ENCODE data around the gene PLAU. TPM values are rescaled to one million over a fixed set of nuclear protein-coding genes. Genes with fewer than 3 reads are reported as not detected.
A peak's percentile ranks its signal among the peaks of the same experiment; 100 is the strongest.

The PLAU gene
- total and polyA plus RNA-seq, 7 donors: 3.8 to 18.2 (median 7.6) TPM

- intact Hi-C loops (cut with DNase I): no loop called here
- H3K27ac ChIP-seq: no peak overlapping the region
- no peaks in the 10 kb centered on the region for H3K9me3 ChIP-seq
- no peaks in the 10 kb centered on the region for H3K27me3 ChIP-seq (ENCODE audit: insufficient read depth in 3 of 3, low read length in 2 of 3)
- DNase-seq (no peak), ATAC-seq (no peak)
- H3K36me3 ChIP-seq (ENCODE audit: insufficient read depth in 1 of 2, low read depth in 1 of 2): no peaks in the 10 kb centered on the region
- WGBS, 3 donors: 79 to 91% (median 91%) methylated on average over 10 of the region's 10 CpGs
- no peak overlapping the region for H3K4me3 ChIP-seq
- no peak for TF ChIP-seq CTCF (IDR thresholded peaks at IDR 0.05)
- no peaks in the 10 kb centered on the region for H3K4me1 ChIP-seq
Measured at GRCh38 chr10:73948947-73949633, 38.2 kb downstream of the PLAU start.

GRCh38 chr10:73950155-73950948 is 39.4 kb downstream of the PLAU start:
- no peaks in the 10 kb centered on the region for H3K4me1 ChIP-seq
- 71 to 77% (median 73%) methylated on average over 13 of the region's 13 CpGs for WGBS, 3 donors
- ATAC-seq (no peak), DNase-seq (no peak)
- intact Hi-C loops (cut with DNase I): no loop called here
- no peaks in the 10 kb centered on the region for H3K27me3 ChIP-seq (ENCODE audit: insufficient read depth in 3 of 3, low read length in 2 of 3)
- H3K9me3 ChIP-seq: no peaks in the 10 kb centered on the region
- no peak overlapping the region for H3K27ac ChIP-seq
- no peak overlapping the region for H3K4me3 ChIP-seq
- no peaks in the 10 kb centered on the region for H3K36me3 ChIP-seq (ENCODE audit: insufficient read depth in 1 of 2, low read depth in 1 of 2)
- TF ChIP-seq CTCF (IDR thresholded peaks at IDR 0.05): no peak

- no peak for TF ChIP-seq CTCF (IDR thresholded peaks at IDR 0.05)
- intact Hi-C loops (cut with DNase I): no loop called here
- 89 to 95% (median 94%) methylated on average over 1 of the region's 1 CpG for WGBS, 3 donors
Measured at GRCh38 chr10:73953665-73954064, 42.7 kb downstream of the PLAU start.

DNA sequence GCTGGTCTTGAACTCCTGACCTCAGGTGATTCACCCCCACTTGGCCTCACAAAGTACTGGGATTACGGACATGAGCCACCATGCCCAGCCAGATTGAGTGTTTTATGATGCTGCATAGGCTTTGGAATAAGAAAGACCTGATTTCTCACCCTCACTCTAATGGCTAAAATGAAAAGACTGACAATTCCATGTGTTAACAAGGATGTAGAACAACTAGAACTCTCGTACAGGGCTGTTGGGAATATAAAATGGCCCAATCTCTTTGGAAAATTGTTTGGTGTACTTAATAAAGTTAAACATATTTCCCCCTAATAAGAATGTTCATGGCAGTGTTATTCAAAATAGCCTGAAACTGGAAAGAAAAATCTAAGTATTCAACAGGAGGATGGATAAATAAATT is 43.8 kb downstream of the PLAU start:
- Histone ChIP-seq H3K4me3 (no peak overlapping the region), H3K36me3 (ENCODE audit: insufficient read depth in 1 of 2, low read depth in 1 of 2) (no peaks in the 10 kb centered on the region), H3K27ac (no peak overlapping the region), H3K27me3 (ENCODE audit: insufficient read depth in 3 of 3, low read length in 2 of 3) (no peaks in the 10 kb centered on the region), H3K4me1 (peaks cover 11% of the 10 kb centered on the region), H3K9me3 (no peaks in the 10 kb centered on the region)
- DNase-seq (no peak), ATAC-seq (no peak)
- 96 to 99% (median 98%) methylated on average over 2 of the region's 2 CpGs for WGBS, 3 donors
- intact Hi-C loops (cut with DNase I): loop anchor here in 1 of 2 donors (5.0 kb wide), 1 partner anchor 67 kb away; no protein-coding TSS in a partner anchor
- TF ChIP-seq CTCF (IDR thresholded peaks at IDR 0.05): no peak

More at GRCh38 chr10:73953665-73954064, 42.7 kb downstream of the PLAU start:
- no peak overlapping the region for H3K27ac ChIP-seq
- H3K36me3 ChIP-seq (ENCODE audit: insufficient read depth in 1 of 2, low read depth in 1 of 2): no peaks in the 10 kb centered on the region
- no peak overlapping the region for H3K4me3 ChIP-seq
- no peaks in the 10 kb centered on the region for H3K27me3 ChIP-seq (ENCODE audit: insufficient read depth in 3 of 3, low read length in 2 of 3)
- H3K9me3 ChIP-seq: no peaks in the 10 kb centered on the region
- no peak for DNase-seq
- peak in 1 of 4 donors; percentile 41 for ATAC-seq
- peaks cover 11% of the 10 kb centered on the region for H3K4me1 ChIP-seq

Measured in psoas muscle (tissue), 8 donors.